GM12872 (cell line): Measurements from ENCODE around the gene EFNA5.

Experiments
- TF ChIP-seq, protein P1 (sequence below): IDR thresholded peaks from 3 replicates; pipeline ENCODE4 v1.5.1; 2011; ENCODE audit warnings: low read depth, mild to moderate bottlenecking, low read length, moderate library complexity; ENCODE audit not compliant: insufficient read depth

The EFNA5 gene

DNA sequence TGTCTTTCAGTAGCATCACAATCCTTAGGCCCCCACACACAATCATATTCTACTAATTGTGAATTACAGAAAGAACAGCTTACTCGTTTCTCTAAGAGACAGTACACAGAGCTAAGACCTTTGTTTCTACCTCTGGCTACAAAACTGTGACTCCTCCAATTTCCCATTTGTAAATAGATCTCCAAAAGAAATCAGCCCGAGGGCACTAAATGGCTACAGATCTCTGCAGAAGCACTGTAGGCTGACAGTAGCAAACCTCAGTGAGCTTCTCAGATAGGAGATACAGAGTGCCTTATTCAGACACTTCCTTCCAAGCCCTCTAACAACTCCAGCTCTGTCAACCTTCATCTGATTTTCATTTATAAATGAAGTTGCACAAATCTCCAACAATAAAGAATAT, 51.0 kb downstream of the EFNA5 start:
- TF ChIP-seq, protein P1, sequence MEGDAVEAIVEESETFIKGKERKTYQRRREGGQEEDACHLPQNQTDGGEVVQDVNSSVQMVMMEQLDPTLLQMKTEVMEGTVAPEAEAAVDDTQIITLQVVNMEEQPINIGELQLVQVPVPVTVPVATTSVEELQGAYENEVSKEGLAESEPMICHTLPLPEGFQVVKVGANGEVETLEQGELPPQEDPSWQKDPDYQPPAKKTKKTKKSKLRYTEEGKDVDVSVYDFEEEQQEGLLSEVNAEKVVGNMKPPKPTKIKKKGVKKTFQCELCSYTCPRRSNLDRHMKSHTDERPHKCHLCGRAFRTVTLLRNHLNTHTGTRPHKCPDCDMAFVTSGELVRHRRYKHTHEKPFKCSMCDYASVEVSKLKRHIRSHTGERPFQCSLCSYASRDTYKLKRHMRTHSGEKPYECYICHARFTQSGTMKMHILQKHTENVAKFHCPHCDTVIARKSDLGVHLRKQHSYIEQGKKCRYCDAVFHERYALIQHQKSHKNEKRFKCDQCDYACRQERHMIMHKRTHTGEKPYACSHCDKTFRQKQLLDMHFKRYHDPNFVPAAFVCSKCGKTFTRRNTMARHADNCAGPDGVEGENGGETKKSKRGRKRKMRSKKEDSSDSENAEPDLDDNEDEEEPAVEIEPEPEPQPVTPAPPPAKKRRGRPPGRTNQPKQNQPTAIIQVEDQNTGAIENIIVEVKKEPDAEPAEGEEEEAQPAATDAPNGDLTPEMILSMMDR: no peak

DNA sequence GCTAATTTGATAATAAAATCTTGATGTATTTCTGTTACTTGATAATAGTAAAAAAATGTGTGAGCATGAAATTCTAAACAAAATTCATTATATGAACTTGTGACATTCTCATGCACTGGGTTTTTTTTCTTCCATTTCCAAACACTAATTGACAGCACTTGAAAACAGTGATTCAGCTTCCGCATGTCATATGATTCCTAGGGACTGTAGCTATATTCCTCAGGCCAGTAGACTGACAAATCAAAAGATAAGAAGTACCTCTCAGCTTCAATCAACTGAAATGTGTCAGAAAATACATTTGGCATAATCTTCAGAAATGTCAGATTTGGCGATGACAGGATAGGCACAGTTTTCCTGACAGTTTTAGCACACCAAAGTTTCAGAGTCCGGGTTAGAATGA, 52.5 kb downstream of the EFNA5 start:
- TF ChIP-seq, protein P1: no peak

DNA sequence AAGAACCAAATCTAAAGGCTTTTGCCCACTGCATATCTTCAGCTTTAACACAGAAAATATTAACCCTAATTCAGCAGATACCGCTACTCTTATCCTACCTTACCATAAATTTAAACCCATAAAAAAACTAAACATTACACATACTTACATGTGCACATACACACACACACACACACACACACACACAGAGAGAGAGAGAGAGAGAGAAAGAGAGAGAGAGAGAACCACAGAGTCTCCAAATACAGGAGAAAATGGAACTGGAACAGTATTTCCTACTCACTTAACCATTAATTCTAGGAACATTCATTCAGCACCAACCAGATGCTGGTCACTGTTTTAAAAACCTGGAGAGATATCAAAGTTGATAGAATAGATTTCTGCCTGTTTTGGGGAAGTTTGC, 53.7 kb downstream of the EFNA5 start:
- TF ChIP-seq, protein P1: no peak

DNA sequence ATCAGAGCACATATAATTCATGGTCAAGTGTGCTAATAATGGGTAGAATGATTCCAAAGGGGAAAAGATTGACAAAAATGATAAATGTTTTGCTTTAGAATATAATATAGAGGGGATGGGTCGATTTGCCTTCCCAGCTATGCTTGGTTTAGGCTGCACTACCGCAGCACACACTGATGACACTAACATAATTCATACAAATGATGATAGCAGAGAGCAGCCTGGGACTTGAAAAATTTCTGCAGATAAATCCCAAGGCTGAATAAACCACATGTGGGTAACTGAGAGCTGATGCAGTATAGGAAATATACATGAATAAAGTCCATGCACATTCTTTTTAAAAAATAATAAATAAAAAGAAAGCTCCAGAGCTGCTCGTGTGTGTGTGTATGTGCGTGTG, 54.5 kb downstream of the EFNA5 start:
- TF ChIP-seq, protein P1: no peak

DNA sequence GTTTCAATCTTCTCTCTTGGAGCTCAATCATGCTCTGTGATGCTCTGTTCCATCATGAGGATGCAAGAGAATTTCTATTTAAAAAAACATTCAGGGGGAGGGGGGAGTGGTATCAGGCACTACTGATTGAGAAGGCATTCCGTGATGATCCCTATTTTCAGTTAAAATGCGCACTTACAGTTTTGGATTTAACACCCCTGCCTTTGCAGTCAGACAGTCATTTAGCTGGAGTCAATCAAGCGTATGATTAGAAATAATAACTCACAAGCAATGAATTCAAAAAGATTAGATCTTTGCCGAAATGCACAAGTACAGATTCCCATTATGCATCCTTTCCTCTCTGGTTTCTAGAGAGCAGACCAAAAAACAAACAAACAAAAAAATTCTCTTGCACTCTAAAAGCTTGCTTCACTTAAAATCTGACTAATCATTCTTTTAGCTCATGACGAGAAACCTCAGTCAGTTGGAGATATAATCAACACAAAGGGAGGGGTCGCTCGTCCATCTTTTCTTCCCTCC, 55.4 kb downstream of the EFNA5 start:
- TF ChIP-seq, protein P1: no peak

DNA sequence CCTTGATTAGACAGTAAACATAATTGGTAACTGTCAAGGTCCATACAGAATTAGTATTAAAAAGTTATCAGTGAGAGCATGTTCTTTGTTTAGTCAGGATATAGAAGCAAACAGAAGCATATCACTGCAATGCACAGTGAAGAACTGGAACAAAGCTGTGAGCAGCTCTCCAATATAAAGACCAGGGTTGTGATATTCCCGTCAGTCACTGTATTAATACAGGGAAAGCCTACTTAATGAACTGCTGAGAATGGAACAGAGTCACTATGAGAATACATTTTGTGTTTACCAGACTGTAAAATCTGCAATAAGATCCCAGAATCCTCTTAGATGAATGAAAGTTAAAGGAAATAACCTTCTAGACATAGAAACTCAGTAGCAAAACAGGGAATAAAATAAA, 58.2 kb downstream of the EFNA5 start:
- TF ChIP-seq, protein P1: no peak

DNA sequence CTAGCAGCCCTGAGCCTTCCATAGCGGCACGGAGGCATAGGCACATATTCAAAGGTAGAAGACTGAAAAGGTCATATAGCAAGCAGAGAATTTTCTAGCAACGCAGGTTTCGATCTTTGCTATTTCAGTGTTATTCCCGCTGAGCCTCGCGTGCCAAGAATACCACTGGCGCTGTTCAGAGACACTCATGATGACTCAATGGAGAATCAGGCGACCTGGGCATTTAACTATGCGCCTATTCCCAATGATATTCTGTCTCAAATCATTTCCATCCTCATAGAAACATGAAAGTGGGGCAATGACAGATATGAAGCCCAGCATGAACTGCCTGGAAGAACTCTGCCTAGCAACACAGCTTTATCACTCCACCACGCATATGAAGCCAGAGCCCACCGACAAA, 59.9 kb downstream of the EFNA5 start:
- TF ChIP-seq, protein P1: no peak
